Left lung (tissue), 10 donors: ENCODE results near the gene ZSWIM6. TPM values are rescaled to one million over a fixed set of nuclear protein-coding genes. Genes with fewer than 3 reads are reported as not detected.

Source experiments
- ATAC-seq: fragments of 200-7000 bp; cut with Tn5 transposase; one replicate; pipeline ENCODE4 v1.9.1; 2020; ENCODE audit warnings: moderate library complexity
- DNase-seq, 4 donors: peaks; one replicate each; pipeline ENCODE4 v3.0.0-alpha.2; 2013 to 2020
- H3K27ac ChIP-seq, 2 donors: fragments of 200-600 bp; sonication (generic) in 1 of 2; one replicate each; pipeline versions ENCODE4 v1.5.0 to v1.8.0; 2020 to 2021
- H3K27me3 ChIP-seq, 2 donors: fragments of 200-600 bp; sonication (generic) in 1 of 2; one replicate each; pipeline versions ENCODE4 v1.5.0 to v1.8.0; 2020 to 2021
- H3K36me3 ChIP-seq, 2 donors: fragments of 200-600 bp; sonication (generic) in 1 of 2; one replicate each; pipeline versions ENCODE4 v1.5.0 to v1.8.0; 2020 to 2021
- H3K4me1 ChIP-seq, 2 donors: fragments of 200-600 bp; one replicate each; pipeline ENCODE4 v1.8.0; 2021
- H3K4me3 ChIP-seq, 2 donors: fragments of 200-600 bp; sonication (generic) in 1 of 2; one replicate each; pipeline versions ENCODE4 v1.5.0 to v1.8.0; 2020 to 2021; ENCODE audit warnings: mild to moderate bottlenecking in 1 of 2
- H3K9me3 ChIP-seq, 2 donors: fragments of 200-600 bp; sonication (generic) in 1 of 2; one replicate each; pipeline versions ENCODE4 v1.5.0 to v1.8.0; 2020 to 2021
- intact Hi-C, 2 donors: fragments of 100-400 bp; cut with DNase I; formaldehyde crosslinking; loops; one replicate each; pipeline versions ENCODE4 v1.11.2 to v1.14.2; 2022
- polyA plus RNA-seq, 6 donors: library from polyadenylated mRNA; unstranded; fragments of 120-200 nt; gene quantifications; one replicate each; pipeline ENCODE4 v1.2.1, GENCODE V29; 2013; ENCODE audit not compliant: insufficient read length in 6 of 6
- total RNA-seq, 2 donors: library from RNA; stranded (reverse); fragmentation: NEBNext Ultra II Directional; extraction: Animal tissue kit (Norgen Biotek cat#: 25700); gene quantifications; one replicate each; pipeline ENCODE4 v1.2.1, GENCODE V29; 2021
- TF ChIP-seq, protein P1 (sequence below), 2 donors: fragments of 200-600 bp; sonication (generic) in 1 of 2; IDR thresholded peaks; one replicate each; pipeline versions ENCODE4 v1.5.0 to v1.8.0; 2021; ENCODE audit warnings: antibody characterized with exemption in 2 of 2
- donor health status: DM: no; HTN: yes; CAD: no.
- donor health status: DM: no; HTN: no; CAD: no.

Gene ZSWIM6
- total and polyA plus RNA-seq, 8 donors, result 17.5 to 24.4 (median 22.3) TPM

- peak; percentile 29 for ATAC-seq
- Histone ChIP-seq H3K4me1 (peaks cover 0 to 20% of the 10 kb centered on the region in 2 donors), H3K36me3 (no peaks in the 10 kb centered on the region), H3K9me3 (no peaks in the 10 kb centered on the region), H3K4me3 (no peak overlapping the region), H3K27ac (no peak overlapping the region), H3K27me3 (no peaks in the 10 kb centered on the region)
- intact Hi-C loops, result no loop called here
- TF ChIP-seq, protein P1, sequence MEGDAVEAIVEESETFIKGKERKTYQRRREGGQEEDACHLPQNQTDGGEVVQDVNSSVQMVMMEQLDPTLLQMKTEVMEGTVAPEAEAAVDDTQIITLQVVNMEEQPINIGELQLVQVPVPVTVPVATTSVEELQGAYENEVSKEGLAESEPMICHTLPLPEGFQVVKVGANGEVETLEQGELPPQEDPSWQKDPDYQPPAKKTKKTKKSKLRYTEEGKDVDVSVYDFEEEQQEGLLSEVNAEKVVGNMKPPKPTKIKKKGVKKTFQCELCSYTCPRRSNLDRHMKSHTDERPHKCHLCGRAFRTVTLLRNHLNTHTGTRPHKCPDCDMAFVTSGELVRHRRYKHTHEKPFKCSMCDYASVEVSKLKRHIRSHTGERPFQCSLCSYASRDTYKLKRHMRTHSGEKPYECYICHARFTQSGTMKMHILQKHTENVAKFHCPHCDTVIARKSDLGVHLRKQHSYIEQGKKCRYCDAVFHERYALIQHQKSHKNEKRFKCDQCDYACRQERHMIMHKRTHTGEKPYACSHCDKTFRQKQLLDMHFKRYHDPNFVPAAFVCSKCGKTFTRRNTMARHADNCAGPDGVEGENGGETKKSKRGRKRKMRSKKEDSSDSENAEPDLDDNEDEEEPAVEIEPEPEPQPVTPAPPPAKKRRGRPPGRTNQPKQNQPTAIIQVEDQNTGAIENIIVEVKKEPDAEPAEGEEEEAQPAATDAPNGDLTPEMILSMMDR (IDR thresholded peaks at IDR 0.05), result no peak
- no peak for DNase-seq
Observed at GRCh38 chr5:61416010-61416409, 84.0 kb downstream of the ZSWIM6 start.

- Histone ChIP-seq H3K4me3 (no peak overlapping the region), H3K27ac (no peak overlapping the region), H3K27me3 (no peaks in the 10 kb centered on the region), H3K9me3 (no peaks in the 10 kb centered on the region), H3K4me1 (peaks cover 0 to 17% of the 10 kb centered on the region in 2 donors), H3K36me3 (no peaks in the 10 kb centered on the region)
- ATAC-seq (no peak), DNase-seq (no peak)
- TF ChIP-seq, protein P1 (IDR thresholded peaks at IDR 0.05), result no peak
- intact Hi-C loops, result no loop called here
Observed at GRCh38 chr5:61416420-61416819, 84.4 kb downstream of the ZSWIM6 start.

- no peak overlapping the region for H3K4me3 ChIP-seq
- H3K27me3 ChIP-seq, result no peaks in the 10 kb centered on the region
- H3K4me1 ChIP-seq, result peaks cover 0 to 17% of the 10 kb centered on the region in 2 donors
- intact Hi-C loops, result no loop called here
- no peaks in the 10 kb centered on the region for H3K9me3 ChIP-seq
- no peak for DNase-seq
- no peaks in the 10 kb centered on the region for H3K36me3 ChIP-seq
- H3K27ac ChIP-seq, result no peak overlapping the region
- TF ChIP-seq, protein P1 (IDR thresholded peaks at IDR 0.05), result no peak
- ATAC-seq, result no peak
Observed at GRCh38 chr5:61417340-61417739, 85.3 kb downstream of the ZSWIM6 start.

DNA sequence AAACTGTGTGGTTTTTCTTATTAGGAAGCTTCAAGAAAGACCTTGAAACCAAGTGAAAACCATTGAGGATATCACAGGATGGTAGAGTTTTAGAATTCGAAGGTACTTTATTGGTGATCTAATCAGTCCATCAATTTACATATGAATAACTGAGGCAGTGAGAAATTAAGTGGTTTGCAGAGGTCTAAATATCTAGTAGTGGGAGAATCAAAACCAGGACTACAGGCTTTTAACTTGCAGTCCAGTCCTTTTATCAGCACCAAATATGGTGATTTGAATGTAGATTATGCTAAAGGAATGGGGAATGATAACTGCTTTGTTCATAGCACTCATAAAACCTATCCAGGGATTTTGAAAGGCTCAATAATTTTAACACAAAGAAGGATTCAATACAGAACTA, 85.8 kb downstream of the ZSWIM6 start:
- TF ChIP-seq, protein P1 (IDR thresholded peaks at IDR 0.05), result no peak
- peaks cover 0 to 17% of the 10 kb centered on the region in 2 donors for H3K4me1 ChIP-seq
- no peak for DNase-seq
- H3K36me3 ChIP-seq, result no peaks in the 10 kb centered on the region
- no peak overlapping the region for H3K4me3 ChIP-seq
- no peak for ATAC-seq
- H3K27me3 ChIP-seq, result no peaks in the 10 kb centered on the region
- no peak overlapping the region for H3K27ac ChIP-seq
- H3K9me3 ChIP-seq, result no peaks in the 10 kb centered on the region
- intact Hi-C loops, result no loop called here

GRCh38 chr5:61419106-61419505, 87.0 kb downstream of the ZSWIM6 start:
- TF ChIP-seq, protein P1 (IDR thresholded peaks at IDR 0.05), result no peak
- no peak for DNase-seq
- Histone ChIP-seq H3K4me1 (peaks cover 0 to 25% of the 10 kb centered on the region in 2 donors), H3K36me3 (no peaks in the 10 kb centered on the region), H3K27me3 (no peaks in the 10 kb centered on the region), H3K9me3 (no peaks in the 10 kb centered on the region), H3K27ac (no peak overlapping the region), H3K4me3 (no peak overlapping the region)
- intact Hi-C loops, result no loop called here
- ATAC-seq, result no peak
